ENCODE results near the gene SDK1. TPM values are rescaled to one million over a fixed set of nuclear protein-coding genes. Genes with fewer than 3 reads are reported as not detected.

SDK1 gene
- total RNA-seq, 2 experiments from 2014 or later, result 0.25 to 0.78 TPM

- H3K9me3 Mint-ChIP-seq, result no peaks in the 10 kb centered on the region
- no peak for TF ChIP-seq CTCF (IDR thresholded peaks at IDR 0.05)
- no peak for DNase-seq
- ChIA-PET POLR2A (no interaction called here), CTCF (interaction anchor here (1.4 to 2.8 kb wide), 2 partner anchors 109 to 263 kb away, joined by 4 to 9 read pairs; partner anchors contain the start of gene SDK1)
- no peaks in the 10 kb centered on the region for H3K27me3 Mint-ChIP-seq
- H3K27ac Mint-ChIP-seq, result no peak overlapping the region
- intact Hi-C loops (cut with micrococcal nuclease), result no loop called here
- no peak overlapping the region for H3K4me3 Mint-ChIP-seq
- H3K4me1 Mint-ChIP-seq (ENCODE audit: low read depth), result peaks cover 12% of the 10 kb centered on the region
- ATAC-seq, result no peak
- H3K36me3 Mint-ChIP-seq (ENCODE audit: low read depth), result no peaks in the 10 kb centered on the region
Observed at GRCh38 chr7:3564231-3564630, 263.2 kb downstream of the SDK1 start.

- CTCF ChIA-PET, result interaction anchor here (1.7 kb wide), 1 partner anchor 8 kb away, joined by 4 read pairs; no protein-coding TSS in a partner anchor
- Mint-ChIP-seq H3K4me3 (no peak overlapping the region), H3K36me3 (ENCODE audit: low read depth) (no peaks in the 10 kb centered on the region), H3K27me3 (no peaks in the 10 kb centered on the region), H3K4me1 (ENCODE audit: low read depth) (peaks cover 6% of the 10 kb centered on the region), H3K9me3 (no peaks in the 10 kb centered on the region), H3K27ac (no peak overlapping the region)
- TF ChIP-seq CTCF (IDR thresholded peaks at IDR 0.05), result no peak
- DNase-seq, result no peak
- intact Hi-C loops (cut with micrococcal nuclease), result no loop called here
- POLR2A ChIA-PET, result no interaction called here
- ATAC-seq, result no peak
Observed at GRCh38 chr7:3568516-3568915, 267.5 kb downstream of the SDK1 start.

GRCh38 chr7:3569643-3570042 lies 268.6 kb downstream of the SDK1 start:
- intact Hi-C loops (cut with micrococcal nuclease), result no loop called here
- POLR2A ChIA-PET, result no interaction called here
- peaks cover 6% of the 10 kb centered on the region for H3K4me1 Mint-ChIP-seq (ENCODE audit: low read depth)
- no peaks in the 10 kb centered on the region for H3K27me3 Mint-ChIP-seq
- no peak for TF ChIP-seq CTCF (IDR thresholded peaks at IDR 0.05)
- CTCF ChIA-PET, result no interaction called here
- H3K4me3 Mint-ChIP-seq, result no peak overlapping the region
- DNase-seq (no peak), ATAC-seq (no peak)
- no peaks in the 10 kb centered on the region for H3K36me3 Mint-ChIP-seq (ENCODE audit: low read depth)
- no peak overlapping the region for H3K27ac Mint-ChIP-seq
- H3K9me3 Mint-ChIP-seq, result no peaks in the 10 kb centered on the region

- CTCF ChIA-PET, result no interaction called here
Observed at GRCh38 chr7:3573151-3573550, 272.1 kb downstream of the SDK1 start.

GRCh38 chr7:3574386-3574785 lies 273.3 kb downstream of the SDK1 start:
- CTCF ChIA-PET, result no interaction called here
- POLR2A ChIA-PET, result no interaction called here

More at GRCh38 chr7:3573151-3573550, 272.1 kb downstream of the SDK1 start:
- Mint-ChIP-seq H3K4me3 (no peak overlapping the region), H3K36me3 (ENCODE audit: low read depth) (no peaks in the 10 kb centered on the region), H3K4me1 (ENCODE audit: low read depth) (no peaks in the 10 kb centered on the region), H3K27me3 (no peaks in the 10 kb centered on the region), H3K9me3 (peaks cover 7% of the 10 kb centered on the region), H3K27ac (no peak overlapping the region)
- POLR2A ChIA-PET, result no interaction called here
- DNase-seq (peak; percentile 12), ATAC-seq (no peak)
- intact Hi-C loops (cut with micrococcal nuclease), result no loop called here
- TF ChIP-seq CTCF (IDR thresholded peaks at IDR 0.05), result no peak

More at GRCh38 chr7:3574386-3574785, 273.3 kb downstream of the SDK1 start:
- no peaks in the 10 kb centered on the region for H3K27me3 Mint-ChIP-seq
- H3K27ac Mint-ChIP-seq, result no peak overlapping the region
- H3K4me1 Mint-ChIP-seq (ENCODE audit: low read depth), result no peaks in the 10 kb centered on the region
- no peaks in the 10 kb centered on the region for H3K36me3 Mint-ChIP-seq (ENCODE audit: low read depth)
- DNase-seq, result no peak
- H3K4me3 Mint-ChIP-seq, result no peak overlapping the region
- peaks cover 10% of the 10 kb centered on the region for H3K9me3 Mint-ChIP-seq
- intact Hi-C loops (cut with micrococcal nuclease), result no loop called here
- no peak for TF ChIP-seq CTCF (IDR thresholded peaks at IDR 0.05)
- no peak for ATAC-seq

Data from activated CD8-positive, alpha-beta T cell treated with anti-CD3 and anti-CD28 coated beads for 36 hours (primary cell).